WTC11 (cell line): ENCODE measurements around the gene TEKTIP1. TPM values are rescaled to one million over a fixed set of nuclear protein-coding genes. Genes with fewer than 3 reads are reported as not detected.

Experiments
- ATAC-seq: fragments of 200-7000 bp; cut with Tn5 transposase; 2 replicates; pipeline ENCODE4 v1.10.0; 2021; ENCODE audit warnings: mild to moderate bottlenecking, moderate library complexity
- CTCF ChIA-PET: fragments of 300-600 bp; sonication (Branson Sonifier 250); formaldehyde crosslinking; loops from one replicate; lab custom pipeline; 2021; ENCODE audit warnings: antibody characterized with exemption; lab: Charles Lee
- POLR2A ChIA-PET: fragments of 350-600 bp; sonication (Branson Sonifier 250); formaldehyde crosslinking; loops from one replicate; lab custom pipeline; 2021; ENCODE audit warnings: antibody characterized with exemption; lab: Charles Lee
- DNase-seq: peaks from one replicate; pipeline ENCODE4 v3.0.0; 2021; ENCODE audit warnings: low spot score
- H3K27ac Mint-ChIP-seq: 2 replicates; pipeline ENCODE4 v1.8.0; 2021; ENCODE audit warnings: mixed read lengths
- H3K27me3 Mint-ChIP-seq: 2 replicates; pipeline ENCODE4 v1.8.0; 2021; ENCODE audit warnings: low read depth, mild to moderate bottlenecking, moderate library complexity, mixed read lengths
- H3K36me3 Mint-ChIP-seq: 2 replicates; pipeline ENCODE4 v1.8.0; 2021; ENCODE audit warnings: mixed read lengths
- H3K4me1 Mint-ChIP-seq: 2 replicates; pipeline ENCODE4 v1.8.0; 2022; ENCODE audit warnings: mixed read lengths
- H3K4me3 Mint-ChIP-seq: 2 replicates; pipeline ENCODE4 v1.8.0; 2021; ENCODE audit warnings: mild to moderate bottlenecking, moderate library complexity, mixed read lengths
- H3K9me3 Mint-ChIP-seq: 2 replicates; pipeline ENCODE4 v1.8.0; 2021; ENCODE audit warnings: mixed read lengths
- AR ChIP-seq: fragments of 250-450 bp; sonication (Bioruptor Pico); IDR thresholded peaks from 2 replicates; pipeline ENCODE4 v1.9.0; 2021; ENCODE audit warnings: mild to moderate bottlenecking
- CREM ChIP-seq: sonication (generic); formaldehyde crosslinking; IDR thresholded peaks from 2 replicates; pipeline ENCODE4 v1.8.1; 2022; ENCODE audit warnings: mild to moderate bottlenecking, missing genetic modification reagents, moderate library complexity
- CTCF ChIP-seq: fragments of 200-600 bp; IDR thresholded peaks from 2 replicates; pipeline ENCODE4 v1.8.0; 2022; ENCODE audit warnings: antibody characterized with exemption
- E2F5 ChIP-seq: sonication (generic); formaldehyde crosslinking; IDR thresholded peaks from 2 replicates; pipeline ENCODE4 v1.8.1; 2022; ENCODE audit warnings: mild to moderate bottlenecking, moderate library complexity, missing genetic modification reagents
- FOXJ3 ChIP-seq: sonication (generic); formaldehyde crosslinking; IDR thresholded peaks from 2 replicates; pipeline ENCODE4 v1.9.0; 2021; ENCODE audit warnings: missing genetic modification reagents, mild to moderate bottlenecking, borderline replicate concordance
- FOXK1 ChIP-seq: sonication (generic); formaldehyde crosslinking; IDR thresholded peaks from 2 replicates; pipeline ENCODE4 v1.8.0; 2022; ENCODE audit warnings: mild to moderate bottlenecking, moderate library complexity, missing genetic modification reagents
- GABPB1 ChIP-seq: sonication (generic); formaldehyde crosslinking; IDR thresholded peaks from 2 replicates; pipeline ENCODE4 v1.8.1; 2023; ENCODE audit warnings: mild to moderate bottlenecking, missing genetic modification reagents
- IRF1 ChIP-seq: sonication (generic); formaldehyde crosslinking; IDR thresholded peaks from 2 replicates; pipeline ENCODE4 v1.8.0; 2023; ENCODE audit warnings: missing genetic modification reagents
- KAT7 ChIP-seq: sonication (generic); formaldehyde crosslinking; IDR thresholded peaks from 2 replicates; pipeline ENCODE4 v1.8.1; 2023; ENCODE audit warnings: missing genetic modification reagents, mild to moderate bottlenecking, borderline replicate concordance
- MAX ChIP-seq: sonication (generic); formaldehyde crosslinking; IDR thresholded peaks from 2 replicates; pipeline ENCODE4 v1.8.0; 2022; ENCODE audit warnings: mild to moderate bottlenecking, missing genetic modification reagents
- NFE2L1 ChIP-seq: sonication (generic); formaldehyde crosslinking; IDR thresholded peaks from 2 replicates; pipeline ENCODE4 v1.8.1; 2023; ENCODE audit warnings: missing genetic modification reagents
- NR3C1 ChIP-seq: sonication (generic); formaldehyde crosslinking; conservative IDR thresholded peaks from 2 replicates; pipeline ENCODE4 v1.8.1; 2023; ENCODE audit warnings: low read depth, mild to moderate bottlenecking, missing genetic modification reagents
- PREB ChIP-seq: sonication (generic); formaldehyde crosslinking; IDR thresholded peaks from 2 replicates; pipeline ENCODE4 v1.8.1; 2022; ENCODE audit warnings: mild to moderate bottlenecking, missing genetic modification reagents, moderate library complexity, borderline replicate concordance
- PRRX2 ChIP-seq: fragments of 250-450 bp; sonication (Bioruptor Pico); IDR thresholded peaks from 2 replicates; pipeline ENCODE4 v1.8.0; 2021; ENCODE audit warnings: mild to moderate bottlenecking
- TCF7 ChIP-seq: sonication (generic); formaldehyde crosslinking; IDR thresholded peaks from 2 replicates; pipeline ENCODE4 v1.8.0; 2022; ENCODE audit warnings: mild to moderate bottlenecking, low read depth, missing genetic modification reagents, moderate library complexity
- USF2 ChIP-seq: sonication (generic); formaldehyde crosslinking; IDR thresholded peaks from 2 replicates; pipeline ENCODE4 v1.8.1; 2023; ENCODE audit warnings: mild to moderate bottlenecking, missing genetic modification reagents, moderate library complexity
- ZBTB21 ChIP-seq: sonication (generic); formaldehyde crosslinking; IDR thresholded peaks from 2 replicates; pipeline ENCODE4 v1.8.1; 2023; ENCODE audit warnings: mild to moderate bottlenecking, missing genetic modification reagents, borderline replicate concordance
- ZBTB43 ChIP-seq: sonication (generic); formaldehyde crosslinking; IDR thresholded peaks from 2 replicates; pipeline ENCODE4 v1.8.1; 2023; ENCODE audit warnings: mild to moderate bottlenecking, missing genetic modification reagents
- ZNF232 ChIP-seq: sonication (generic); formaldehyde crosslinking; IDR thresholded peaks from 2 replicates; pipeline ENCODE4 v1.8.0; 2022; ENCODE audit warnings: mild to moderate bottlenecking, missing genetic modification reagents
- ZNF396 ChIP-seq: fragments of 250-450 bp; sonication (Bioruptor Pico); IDR thresholded peaks from 2 replicates; pipeline ENCODE4 v1.8.0; 2021; ENCODE audit warnings: mild to moderate bottlenecking, moderate library complexity, borderline replicate concordance
- ZNF671 ChIP-seq: fragments of 250-450 bp; sonication (Bioruptor Pico); IDR thresholded peaks from 2 replicates; pipeline ENCODE4 v1.8.0; 2021; ENCODE audit warnings: mild to moderate bottlenecking
- total RNA-seq: library from RNA; stranded (reverse); gene quantifications from 3 replicates; pipeline ENCODE4 v1.2.3, GENCODE V29; 2021

Gene TEKTIP1
- total RNA-seq, 1 experiment from 2014 or later = 6.3 TPM

GRCh38 chr19:3575949-3576673, 37.1 kb downstream of the TEKTIP1 start (continued):
- TF ChIP-seq USF2 (CRISPR knock-in tag) = no peak
- TF ChIP-seq FOXK1 (CRISPR knock-in tag) = no peak
- TF ChIP-seq MAX (CRISPR knock-in tag) = no peak
- TF ChIP-seq, all 79 proteins: peak for 0

GRCh38 chr19:3576696-3577443, 37.9 kb downstream of the TEKTIP1 start:
- H3K4me3 Mint-ChIP-seq = peak overlapping the region; percentile 75
- H3K36me3 Mint-ChIP-seq = peaks cover 8% of the 10 kb centered on the region
- peaks cover 18% of the 10 kb centered on the region for H3K4me1 Mint-ChIP-seq
- peaks cover 18% of the 10 kb centered on the region for H3K27me3 Mint-ChIP-seq
- ChIA-PET POLR2A (interaction anchor here (0.7 to 3.3 kb wide), 9 partner anchors 9 to 292 kb away, joined by 3 to 12 read pairs (median 4); partner anchors contain the start of gene GIPC3), CTCF (interaction anchor here (0.6 to 6.5 kb wide), 28 partner anchors 9 to 411 kb away, joined by 3 to 115 read pairs (median 4); partner anchors contain the start of genes GIPC3, MFSD12, MRPL54 and PIP5K1C)
- ATAC-seq = peak; percentile 7
- H3K27ac Mint-ChIP-seq = peak overlapping the region; percentile 85
- no peaks in the 10 kb centered on the region for H3K9me3 Mint-ChIP-seq
- peak; percentile 91 for DNase-seq
- TF ChIP-seq CTCF = no peak
- no peak for TF ChIP-seq NR3C1 (CRISPR knock-in tag)
- no peak for TF ChIP-seq ZNF671 (CRISPR knock-in tag)
- TF ChIP-seq ZNF232 (CRISPR knock-in tag) = no peak
- TF ChIP-seq FOXK1 (CRISPR knock-in tag) = 0 out of 2 replicates have a peak, but pooled peaks have one; percentile 29
- 0 out of 2 replicates have a peak, but pooled peaks have one; percentile 51 for TF ChIP-seq E2F5
- no peak for TF ChIP-seq PRRX2 (CRISPR knock-in tag)
- no peak for TF ChIP-seq CREM
- no peak for TF ChIP-seq GABPB1
- TF ChIP-seq AR (CRISPR knock-in tag) = no peak
- peak; percentile 24; the same call in 1 of the 2 replicates for TF ChIP-seq USF2 (CRISPR knock-in tag)
- TF ChIP-seq TCF7 (CRISPR knock-in tag) = no peak
- no peak for TF ChIP-seq NFE2L1
- no peak for TF ChIP-seq FOXJ3 (CRISPR knock-in tag)
- no peak for TF ChIP-seq PREB (CRISPR knock-in tag)
- TF ChIP-seq ZBTB43 (CRISPR knock-in tag) = no peak
- TF ChIP-seq IRF1 (CRISPR knock-in tag) = no peak
- TF ChIP-seq KAT7 (CRISPR knock-in tag) = no peak
- TF ChIP-seq ZNF396 (CRISPR knock-in tag) = no peak
- TF ChIP-seq ZBTB21 (CRISPR knock-in tag) = no peak
